ENCODE data around the gene TRIM59. TPM values are rescaled to one million over a fixed set of nuclear protein-coding genes. Genes with fewer than 3 reads are reported as not detected.

The TRIM59 gene
- total and polyA plus RNA-seq, 2 of the 4 experiments (the other 2 are of a cell fraction): 8.0 to 65.4 TPM

- Histone ChIP-seq H3K4me3 (ENCODE audit: insufficient read depth, low read depth, low read length) (no peak overlapping the region), H4K5ac (ENCODE audit: low read depth, low read length) (no peak overlapping the region), H2AK5ac (ENCODE audit: low read depth, low read length) (no peak overlapping the region), H3K36me3 (ENCODE audit: control insufficient read depth, insufficient read depth, low read length) (peaks cover 11% of the 10 kb centered on the region), H3K27ac (ENCODE audit: insufficient read depth, low read length) (no peak overlapping the region), H3K4me2 (ENCODE audit: low read depth, low read length) (no peak overlapping the region), H3K23ac (ENCODE audit: low read depth, low read length) (no peak overlapping the region), H2AFZ (replicated peaks; ENCODE audit: low read length, poor library complexity) (no peak overlapping the region), H3K14ac (replicated peaks; ENCODE audit: low read depth, low read length) (no peak overlapping the region), H2BK20ac (ENCODE audit: low read depth, low read length) (no peak overlapping the region), H2BK5ac (ENCODE audit: low read depth, low read length, poor library complexity, severe bottlenecking) (no peak overlapping the region), H4K20me1 (ENCODE audit: insufficient read depth, low read length) (no peaks in the 10 kb centered on the region; the same call in 1 of the 2 replicates), H3K18ac (ENCODE audit: low read depth, low read length) (no peak overlapping the region), H3K9ac (ENCODE audit: low read depth, low read length) (no peak overlapping the region), H3K27me3 (ENCODE audit: control insufficient read depth, insufficient read depth, low read length) (no peaks in the 10 kb centered on the region), H3K4ac (ENCODE audit: low read depth, low read length) (no peak overlapping the region), H3K56ac (ENCODE audit: extremely low read depth, insufficient read depth, low read length) (no peak overlapping the region), H3K9me1 (ENCODE audit: insufficient read depth, low read length) (no peaks in the 10 kb centered on the region; the same call in 1 of the 2 replicates), H3K4me1 (ENCODE audit: control insufficient read depth, insufficient read depth, low read length) (no peaks in the 10 kb centered on the region), H2BK15ac (ENCODE audit: low read depth, low read length) (no peak overlapping the region), H3K9me3 (ENCODE audit: control insufficient read depth, insufficient read depth, low read length) (no peaks in the 10 kb centered on the region), H2BK120ac (ENCODE audit: low read depth, low read length) (no peak overlapping the region), H4K8ac (ENCODE audit: low read depth in 2 of 2, low read length in 2 of 2) (no peak overlapping the region), H2AK9ac (replicated peaks; ENCODE audit: low read depth, low read length, poor library complexity) (no peak overlapping the region), H3K79me1 (ENCODE audit: low read depth in 1 of 2, low read length in 2 of 2) (peaks cover 2 to 6% of the 10 kb centered on the region in 2 experiments; a peak in 1 of 4 replicates), H4K91ac (ENCODE audit: insufficient read depth, low read depth, low read length) (no peak overlapping the region)
- CTCF ChIA-PET: interaction anchor here (0.6 kb wide), 1 partner anchor 492 kb away, joined by 5 read pairs; no protein-coding TSS in a partner anchor
- WGBS, 2 experiments (ENCODE audit: extremely low coverage in 2 of 2, insufficient read length in 1 of 2): no CpG with 5 or more reads among the region's 1 CpG
- dilution Hi-C loops (cut with HindIII; ENCODE audit: low sequenced_read_pairs, unreplicated experiment): no loop called here
- in situ Hi-C loops (cut with MboI; ENCODE audit: low sequenced_read_pairs): no loop called here
- no TSS peak for BruUV-seq (replicated peaks)
- ATAC-seq (ENCODE audit: low read depth) (no peak), DNase-seq (no peak)
- POLR2A ChIA-PET (ENCODE audit: unreplicated experiment): no interaction called here
- intact Hi-C loops (cut with micrococcal nuclease): no loop called here
- TF ChIP-seq RAD21 (IDR thresholded peaks at IDR 0.05; ENCODE audit: low read length) (no peak), SMC3 (IDR thresholded peaks at IDR 0.05; ENCODE audit: low read depth, low read length) (no peak), MAFK (IDR thresholded peaks at IDR 0.05; ENCODE audit: low read depth, low read length) (no peak), POLR2A (IDR thresholded peaks at IDR 0.05; ENCODE audit: low read depth, low read length) (no peak), USF2 (IDR thresholded peaks at IDR 0.05; ENCODE audit: low read depth, low read length) (no peak), NFE2L2 (IDR thresholded peaks at IDR 0.05; ENCODE audit: low read depth, low read length) (no peak), MAZ (IDR thresholded peaks at IDR 0.05; ENCODE audit: borderline replicate concordance, low read depth, low read length) (no peak), ELK1 (IDR thresholded peaks at IDR 0.05; ENCODE audit: borderline replicate concordance, low read depth, low read length) (no peak), CTCF (conservative IDR thresholded peaks at IDR 0.05; ENCODE audit: low read depth, low read length) (no peak), FOS (IDR thresholded peaks at IDR 0.05; ENCODE audit: low read depth, low read length) (no peak), CEBPB (IDR thresholded peaks at IDR 0.05; ENCODE audit: low read depth, low read length) (no peak), RCOR1 (IDR thresholded peaks at IDR 0.05; ENCODE audit: insufficient replicate concordance, low read length) (no peak), CHD1 (IDR thresholded peaks at IDR 0.05; ENCODE audit: low read depth, low read length) (no peak), BHLHE40 (IDR thresholded peaks at IDR 0.05; ENCODE audit: low read depth, low read length) (no peak), MXI1 (IDR thresholded peaks at IDR 0.05; ENCODE audit: borderline replicate concordance, low read depth, low read length) (no peak), RFX5 (IDR thresholded peaks at IDR 0.05; ENCODE audit: low read depth, low read length) (no peak)
Observed at GRCh38 chr3:160498202-160498601, 48.6 kb upstream of the TRIM59 start.
